GM19035 (cell line): ENCODE data around the gene YIPF6.
"Not testable (repeated sequence)": the region's sequence is repeated elsewhere in the genome, so short reads cannot be mapped to it uniquely, and the experiment has no call there.

Experiments
- ATAC-seq: cut with Tn5 transposase; IDR thresholded peaks from one replicate; pipeline ENCODE4 v1.9.1; 2021; ENCODE audit not compliant: unreplicated experiment

Gene YIPF6

GRCh38 chrX:68503836-68504636, 5.2 kb downstream of the YIPF6 start:
- peak; percentile 72 for ATAC-seq

- no peak for ATAC-seq
Measured at GRCh38 chrX:68506649-68507048, 7.8 kb downstream of the YIPF6 start.

- ATAC-seq, result no peak
Measured at GRCh38 chrX:68508799-68509198, 9.9 kb downstream of the YIPF6 start.

GRCh38 chrX:68511255-68511654, 12.4 kb downstream of the YIPF6 start:
- peak; percentile 78 for ATAC-seq

GRCh38 chrX:68524680-68525079, 25.8 kb downstream of the YIPF6 start:
- not testable (repeated sequence) for ATAC-seq

GRCh38 chrX:68532831-68533533, 34.1 kb downstream of the YIPF6 start:
- no peak for ATAC-seq

GRCh38 chrX:68533656-68534055, 34.8 kb downstream of the YIPF6 start:
- no peak for ATAC-seq

- no peak for ATAC-seq
Measured at GRCh38 chrX:68534691-68535090, 35.8 kb downstream of the YIPF6 start.

GRCh38 chrX:68536429-68536828, 37.6 kb downstream of the YIPF6 start:
- no peak for ATAC-seq

GRCh38 chrX:68536884-68537283, 38.0 kb downstream of the YIPF6 start:
- ATAC-seq, result no peak

GRCh38 chrX:68550193-68550592, 51.3 kb downstream of the YIPF6 start:
- ATAC-seq, result no peak

GRCh38 chrX:68556036-68556435, 57.2 kb downstream of the YIPF6 start:
- no peak for ATAC-seq

GRCh38 chrX:68557126-68557525, 58.3 kb downstream of the YIPF6 start:
- not testable (repeated sequence) for ATAC-seq

- not testable (repeated sequence) for ATAC-seq
Measured at GRCh38 chrX:68559905-68560304, 61.1 kb downstream of the YIPF6 start.

- ATAC-seq, result no peak
Measured at GRCh38 chrX:68568136-68568535, 69.3 kb downstream of the YIPF6 start.

GRCh38 chrX:68570598-68570997, 71.7 kb downstream of the YIPF6 start:
- no peak for ATAC-seq

GRCh38 chrX:68571292-68571609, 72.4 kb downstream of the YIPF6 start:
- no peak for ATAC-seq

GRCh38 chrX:68571610-68572311, 72.9 kb downstream of the YIPF6 start:
- peak; percentile 85 for ATAC-seq

GRCh38 chrX:68574240-68574639, 75.4 kb downstream of the YIPF6 start:
- ATAC-seq, result no peak

- ATAC-seq, result no peak
Measured at GRCh38 chrX:68579810-68580209, 81.0 kb downstream of the YIPF6 start.

GRCh38 chrX:68584221-68584620, 85.4 kb downstream of the YIPF6 start:
- no peak for ATAC-seq
